Measurements from ENCODE around the gene ARHGAP26. TPM values are rescaled to one million over a fixed set of nuclear protein-coding genes. Genes with fewer than 3 reads are reported as not detected.

Gene ARHGAP26
- total and polyA plus RNA-seq, 4 experiments from 2014 or later = 2.0 to 22.7 (median 17.3) TPM

DNA sequence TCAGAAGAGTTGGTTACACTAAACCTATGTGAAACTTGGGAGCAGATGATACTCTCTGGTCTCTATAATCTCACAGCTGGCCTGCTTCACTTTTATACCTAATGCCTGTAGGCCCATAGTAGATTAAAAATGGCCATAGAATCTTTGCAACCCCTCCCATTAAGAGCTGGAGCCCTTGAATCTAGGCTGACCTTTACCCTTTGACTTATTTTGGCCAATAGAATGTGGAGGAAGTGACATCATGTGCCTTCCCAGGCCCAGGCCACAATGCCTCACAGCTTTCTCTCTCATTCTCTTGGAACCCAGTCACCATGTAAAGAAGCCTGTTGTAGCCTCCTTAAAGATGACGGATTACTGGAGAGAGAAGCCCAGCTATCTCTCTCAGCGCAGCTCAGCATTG lies 382.3 kb downstream of the ARHGAP26 start:
- Mint-ChIP-seq H3K4me3 (no peak overlapping the region), H3K27ac (no peak overlapping the region), H3K27me3 (no peaks in the 10 kb centered on the region), H3K9me3 (no peaks in the 10 kb centered on the region), H3K4me1 (peaks cover 0 to 2% (median 0%) of the 10 kb centered on the region in 4 donors), H3K36me3 (peaks cover 26 to 35% of the 10 kb centered on the region in 2 donors)
- intact Hi-C loops (cut with micrococcal nuclease) = no loop called here
- Histone ChIP-seq H3K9me3 (ENCODE audit: control insufficient read depth in 1 of 2, low read length in 2 of 2) (no peaks in the 10 kb centered on the region), H3K27me3 (ENCODE audit: insufficient read depth, low read length) (no peaks in the 10 kb centered on the region), H3K4me3 (ENCODE audit: low read length in 2 of 2) (no peak overlapping the region), H3K4me1 (ENCODE audit: insufficient read depth, low read length) (no peaks in the 10 kb centered on the region), H3K36me3 (ENCODE audit: insufficient read depth, low read length) (no peaks in the 10 kb centered on the region), H3K27ac (ENCODE audit: low read depth, low read length) (no peak overlapping the region)
- no peak for DNase-seq
- CTCF ChIA-PET (ENCODE audit: partially characterized antibody) = no interaction called here
- POLR2A ChIA-PET (ENCODE audit: partially characterized antibody) = no interaction called here

DNA sequence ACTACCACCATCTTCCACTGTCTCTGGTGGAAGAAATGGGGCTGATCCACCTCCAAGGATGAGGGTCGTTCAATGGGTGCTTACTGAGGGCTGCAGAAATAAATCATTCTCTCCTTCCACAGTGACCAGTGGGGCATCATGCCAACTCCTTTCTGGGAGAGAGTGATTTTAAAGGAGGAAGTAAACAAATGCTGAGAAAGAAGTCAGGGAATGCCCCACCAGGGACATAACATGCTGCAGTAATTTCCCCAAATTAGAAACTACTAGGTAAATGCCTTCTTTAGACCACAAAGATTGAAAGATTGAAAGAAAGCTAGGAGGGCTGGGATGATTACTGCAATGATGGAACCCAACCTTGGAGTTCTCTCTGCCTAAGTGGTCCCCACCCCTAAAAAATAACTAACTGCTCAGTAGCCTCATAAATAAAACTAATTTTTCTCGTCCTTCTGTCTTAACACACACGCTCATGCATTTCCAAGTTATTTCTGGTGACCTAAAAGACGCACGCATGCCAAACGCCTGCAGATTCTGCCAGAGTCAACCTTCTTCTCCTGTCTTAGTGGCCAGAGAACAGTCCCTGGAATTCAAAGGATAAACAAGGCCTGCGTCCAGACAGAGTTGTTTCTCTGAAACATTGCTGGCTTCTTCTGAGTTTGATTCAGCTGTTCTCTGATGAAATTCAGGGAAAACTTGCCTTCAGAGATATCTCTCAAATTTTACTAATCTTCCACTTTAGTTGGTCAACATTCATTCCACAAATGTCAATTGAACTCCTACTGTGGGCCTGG lies 383.3 kb downstream of the ARHGAP26 start:
- H3K4me1 Mint-ChIP-seq = peaks cover 0 to 2% (median 0%) of the 10 kb centered on the region in 4 donors
- no peaks in the 10 kb centered on the region for H3K27me3 Mint-ChIP-seq
- H3K27me3 ChIP-seq (ENCODE audit: insufficient read depth, low read length) = no peaks in the 10 kb centered on the region
- CTCF ChIA-PET (ENCODE audit: partially characterized antibody) = no interaction called here
- H3K9me3 Mint-ChIP-seq = no peaks in the 10 kb centered on the region
- no peaks in the 10 kb centered on the region for H3K9me3 ChIP-seq (ENCODE audit: control insufficient read depth in 1 of 2, low read length in 2 of 2)
- no peak overlapping the region for H3K27ac ChIP-seq (ENCODE audit: low read depth, low read length)
- peaks cover 15 to 28% of the 10 kb centered on the region in 2 donors for H3K36me3 Mint-ChIP-seq
- H3K27ac Mint-ChIP-seq = no peak overlapping the region
- H3K36me3 ChIP-seq (ENCODE audit: insufficient read depth, low read length) = no peaks in the 10 kb centered on the region
- no peak overlapping the region for H3K4me3 ChIP-seq (ENCODE audit: low read length in 2 of 2)
- no peak for DNase-seq
- no peaks in the 10 kb centered on the region for H3K4me1 ChIP-seq (ENCODE audit: insufficient read depth, low read length)
- intact Hi-C loops (cut with micrococcal nuclease) = no loop called here
- POLR2A ChIA-PET (ENCODE audit: partially characterized antibody) = no interaction called here
- no peak overlapping the region for H3K4me3 Mint-ChIP-seq

DNA sequence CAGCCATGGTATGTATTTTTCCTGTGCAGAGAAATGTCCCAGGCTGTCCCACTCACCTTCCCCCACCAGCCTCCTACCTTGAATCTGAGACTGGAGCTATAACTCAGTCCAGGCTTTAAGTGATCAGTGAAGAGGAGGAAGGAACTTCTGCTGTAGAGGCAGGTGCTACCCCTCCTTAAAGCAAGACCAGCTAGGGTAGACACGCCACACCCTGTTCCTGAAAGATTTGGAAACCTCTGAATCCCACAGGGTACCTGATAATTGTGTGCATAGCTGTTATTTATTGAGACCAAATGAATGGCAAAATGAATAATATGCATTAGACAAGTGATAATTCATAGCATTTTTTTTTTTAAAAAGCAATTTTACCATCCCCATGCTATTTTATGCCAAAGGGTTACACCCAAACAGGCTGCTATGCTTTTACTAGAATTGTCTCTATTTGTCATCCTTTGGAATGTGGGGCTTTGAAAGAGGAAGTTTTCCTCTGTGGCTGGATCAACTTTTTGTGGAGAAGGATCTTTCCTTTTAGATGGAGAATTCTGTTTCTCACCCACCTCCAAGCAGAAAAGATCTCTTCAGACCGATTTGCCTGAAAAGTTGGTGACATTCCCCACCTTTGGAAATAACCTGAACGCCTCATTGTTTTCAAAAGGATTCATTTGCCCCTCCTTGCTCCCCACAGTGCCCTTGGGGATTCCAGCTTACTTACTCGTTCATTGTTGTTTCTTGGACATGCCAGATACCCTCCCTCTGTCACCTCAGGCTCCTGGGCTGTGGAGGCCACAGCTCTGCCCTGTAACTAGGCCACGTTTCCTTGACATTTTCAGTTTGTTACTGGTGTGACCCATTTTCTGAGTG lies 384.6 kb downstream of the ARHGAP26 start:
- Mint-ChIP-seq H3K27ac (no peak overlapping the region), H3K36me3 (peaks cover 10 to 34% of the 10 kb centered on the region in 2 donors)

DNA sequence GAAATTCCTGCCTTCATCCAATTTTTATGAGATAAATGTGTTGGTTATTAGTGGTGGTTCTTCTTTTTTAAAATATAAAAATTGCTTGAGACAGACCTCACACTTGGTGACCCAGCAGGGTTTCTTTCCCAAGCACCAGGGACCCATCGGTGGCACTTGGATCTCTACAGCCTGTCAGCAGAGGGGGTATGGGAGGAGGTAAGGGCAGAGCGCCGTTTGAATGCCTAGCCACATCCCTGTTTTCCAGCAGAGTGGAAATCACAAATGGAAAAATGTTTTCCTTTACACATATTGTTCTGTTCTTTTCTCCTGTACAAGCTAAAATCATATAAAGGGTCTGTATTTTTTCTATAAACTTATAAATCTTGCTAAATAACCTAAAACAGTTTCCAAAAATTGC lies 385.3 kb downstream of the ARHGAP26 start:
- Histone ChIP-seq H3K36me3 (ENCODE audit: insufficient read depth, low read length) (no peaks in the 10 kb centered on the region), H3K4me3 (ENCODE audit: low read length in 2 of 2) (no peak overlapping the region), H3K27me3 (ENCODE audit: insufficient read depth, low read length) (no peaks in the 10 kb centered on the region), H3K27ac (ENCODE audit: low read depth, low read length) (no peak overlapping the region), H3K4me1 (ENCODE audit: insufficient read depth, low read length) (no peaks in the 10 kb centered on the region), H3K9me3 (ENCODE audit: control insufficient read depth in 1 of 2, low read length in 2 of 2) (no peaks in the 10 kb centered on the region)
- Mint-ChIP-seq H3K27me3 (no peaks in the 10 kb centered on the region), H3K4me1 (no peaks in the 10 kb centered on the region), H3K4me3 (no peak overlapping the region), H3K27ac (no peak overlapping the region), H3K36me3 (peaks cover 5 to 29% of the 10 kb centered on the region in 2 donors), H3K9me3 (no peaks in the 10 kb centered on the region)
- POLR2A ChIA-PET (ENCODE audit: partially characterized antibody) = no interaction called here
- CTCF ChIA-PET (ENCODE audit: partially characterized antibody) = no interaction called here
- intact Hi-C loops (cut with micrococcal nuclease) = no loop called here
- DNase-seq = no peak

More for the DNA sequence above, 384.6 kb downstream of the ARHGAP26 start:
- DNase-seq = no peak
- no peak overlapping the region for H3K4me3 Mint-ChIP-seq
- Histone ChIP-seq H3K9me3 (ENCODE audit: control insufficient read depth in 1 of 2, low read length in 2 of 2) (no peaks in the 10 kb centered on the region), H3K27ac (ENCODE audit: low read depth, low read length) (no peak overlapping the region), H3K4me3 (ENCODE audit: low read length in 2 of 2) (no peak overlapping the region), H3K36me3 (ENCODE audit: insufficient read depth, low read length) (no peaks in the 10 kb centered on the region), H3K4me1 (ENCODE audit: insufficient read depth, low read length) (no peaks in the 10 kb centered on the region), H3K27me3 (ENCODE audit: insufficient read depth, low read length) (no peaks in the 10 kb centered on the region)
- POLR2A ChIA-PET (ENCODE audit: partially characterized antibody) = no interaction called here
- intact Hi-C loops (cut with micrococcal nuclease) = no loop called here
- CTCF ChIA-PET (ENCODE audit: partially characterized antibody) = no interaction called here
- peaks cover 0 to 2% (median 0%) of the 10 kb centered on the region in 4 donors for H3K4me1 Mint-ChIP-seq
- H3K9me3 Mint-ChIP-seq = no peaks in the 10 kb centered on the region
- no peaks in the 10 kb centered on the region for H3K27me3 Mint-ChIP-seq

DNA sequence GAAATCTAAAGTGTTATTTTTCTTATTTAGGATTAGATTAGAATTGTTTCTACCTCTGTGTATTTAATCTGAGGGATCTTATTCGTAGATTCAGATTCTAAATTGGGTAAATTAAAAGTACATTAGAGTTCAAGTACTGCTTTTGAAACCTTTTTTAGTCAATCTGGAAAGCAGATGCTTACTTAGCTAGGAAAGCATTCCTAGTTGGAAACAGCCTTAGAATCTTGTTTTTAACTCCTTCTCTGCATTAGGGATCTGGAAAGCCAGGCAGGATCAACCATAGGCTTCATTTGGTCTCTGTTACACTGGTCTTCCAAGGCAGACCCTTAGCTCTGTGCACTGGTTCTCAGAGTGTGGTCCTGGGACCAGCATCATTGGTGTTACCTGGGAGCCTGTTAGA lies 385.9 kb downstream of the ARHGAP26 start:
- POLR2A ChIA-PET (ENCODE audit: partially characterized antibody) = no interaction called here
- intact Hi-C loops (cut with micrococcal nuclease) = no loop called here
- no peaks in the 10 kb centered on the region for H3K4me1 Mint-ChIP-seq

DNA sequence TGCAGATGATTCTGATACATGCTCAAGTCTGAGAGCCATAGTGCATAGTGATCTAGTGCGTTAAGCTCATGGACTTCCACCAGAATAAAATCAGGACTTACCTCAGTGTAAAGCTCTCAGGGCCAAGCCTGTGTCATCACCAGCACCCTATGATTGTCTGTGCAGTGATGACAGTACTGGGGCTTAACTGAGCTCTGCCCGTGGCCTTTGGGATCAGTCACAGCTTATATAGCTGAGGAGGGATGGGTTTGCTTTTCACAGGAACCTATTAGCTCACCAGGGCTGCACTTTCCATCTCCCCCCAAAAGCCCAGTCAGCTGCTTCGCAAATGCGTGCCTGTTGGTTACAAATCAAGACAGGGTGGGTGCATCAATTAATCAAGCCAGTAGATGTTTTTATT lies 386.4 kb downstream of the ARHGAP26 start:
- H3K36me3 Mint-ChIP-seq = peaks cover 5 to 27% of the 10 kb centered on the region in 2 donors
- CTCF ChIA-PET (ENCODE audit: partially characterized antibody) = no interaction called here
- Histone ChIP-seq H3K27me3 (ENCODE audit: insufficient read depth, low read length) (no peaks in the 10 kb centered on the region), H3K9me3 (ENCODE audit: control insufficient read depth in 1 of 2, low read length in 2 of 2) (no peaks in the 10 kb centered on the region), H3K36me3 (ENCODE audit: insufficient read depth, low read length) (no peaks in the 10 kb centered on the region), H3K27ac (ENCODE audit: low read depth, low read length) (no peak overlapping the region), H3K4me3 (ENCODE audit: low read length in 2 of 2) (no peak overlapping the region), H3K4me1 (ENCODE audit: insufficient read depth, low read length) (no peaks in the 10 kb centered on the region)
- no peak overlapping the region for H3K4me3 Mint-ChIP-seq
- peak overlapping the region in 1 of 7 donors; percentile 7 for H3K27ac Mint-ChIP-seq
- H3K9me3 Mint-ChIP-seq = no peaks in the 10 kb centered on the region
- DNase-seq = no peak
- intact Hi-C loops (cut with micrococcal nuclease) = no loop called here
- no peaks in the 10 kb centered on the region for H3K4me1 Mint-ChIP-seq
- POLR2A ChIA-PET (ENCODE audit: partially characterized antibody) = no interaction called here
- H3K27me3 Mint-ChIP-seq = no peaks in the 10 kb centered on the region

More for the DNA sequence above, 385.9 kb downstream of the ARHGAP26 start:
- Mint-ChIP-seq H3K27me3 (no peaks in the 10 kb centered on the region), H3K27ac (no peak overlapping the region), H3K4me3 (no peak overlapping the region), H3K9me3 (no peaks in the 10 kb centered on the region), H3K36me3 (peaks cover 5 to 24% of the 10 kb centered on the region in 2 donors)
- DNase-seq = no peak
- Histone ChIP-seq H3K36me3 (ENCODE audit: insufficient read depth, low read length) (no peaks in the 10 kb centered on the region), H3K9me3 (ENCODE audit: control insufficient read depth in 1 of 2, low read length in 2 of 2) (no peaks in the 10 kb centered on the region), H3K27ac (ENCODE audit: low read depth, low read length) (no peak overlapping the region), H3K4me3 (ENCODE audit: low read length in 2 of 2) (no peak overlapping the region), H3K27me3 (ENCODE audit: insufficient read depth, low read length) (no peaks in the 10 kb centered on the region), H3K4me1 (ENCODE audit: insufficient read depth, low read length) (no peaks in the 10 kb centered on the region)
- CTCF ChIA-PET (ENCODE audit: partially characterized antibody) = no interaction called here

DNA sequence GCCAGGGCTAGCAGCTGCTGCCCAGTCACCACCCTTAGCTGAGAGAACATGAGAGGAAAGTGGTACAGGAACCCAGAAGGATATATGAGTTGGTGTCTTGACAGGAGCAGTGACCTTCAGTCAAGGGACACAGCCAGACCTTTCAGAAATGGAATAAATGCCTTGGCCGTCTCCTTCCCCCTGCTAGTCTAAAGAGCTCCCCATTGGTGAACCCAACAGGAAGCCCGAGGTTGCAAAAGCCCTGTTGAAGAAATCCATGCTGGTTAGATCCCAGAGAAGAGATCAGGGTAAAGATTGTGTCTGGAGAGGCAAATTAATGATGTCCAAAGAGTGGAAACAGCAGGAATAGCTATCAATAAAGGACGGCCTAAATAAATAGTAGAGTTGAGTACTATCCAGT lies 388.9 kb downstream of the ARHGAP26 start:
- no peak overlapping the region for H3K27ac Mint-ChIP-seq
- POLR2A ChIA-PET (ENCODE audit: partially characterized antibody) = no interaction called here
- Histone ChIP-seq H3K4me1 (ENCODE audit: insufficient read depth, low read length) (no peaks in the 10 kb centered on the region), H3K36me3 (ENCODE audit: insufficient read depth, low read length) (no peaks in the 10 kb centered on the region), H3K9me3 (ENCODE audit: control insufficient read depth in 1 of 2, low read length in 2 of 2) (no peaks in the 10 kb centered on the region), H3K27me3 (ENCODE audit: insufficient read depth, low read length) (no peaks in the 10 kb centered on the region), H3K27ac (ENCODE audit: low read depth, low read length) (no peak overlapping the region), H3K4me3 (ENCODE audit: low read length in 2 of 2) (no peak overlapping the region)
- no peak overlapping the region for H3K4me3 Mint-ChIP-seq
- CTCF ChIA-PET (ENCODE audit: partially characterized antibody) = no interaction called here
- intact Hi-C loops (cut with micrococcal nuclease) = no loop called here
- peaks cover 2 to 19% of the 10 kb centered on the region in 2 donors for H3K36me3 Mint-ChIP-seq
- no peaks in the 10 kb centered on the region for H3K9me3 Mint-ChIP-seq
- no peaks in the 10 kb centered on the region for H3K4me1 Mint-ChIP-seq
- no peaks in the 10 kb centered on the region for H3K27me3 Mint-ChIP-seq
- no peak for DNase-seq
